Right lobe of liver (tissue), 4 donors: Measurements from ENCODE around the gene GPR161.

Source experiments
- POLR2A ChIP-seq: fragments of 450-650 bp; IDR thresholded peaks from one replicate; pipeline ENCODE4 v1.6.1; 2017; ENCODE audit warnings: antibody characterized with exemption, mild to moderate bottlenecking
- TF ChIP-seq, protein P1 (sequence below), 4 donors: fragments of 200-600 bp in 3 of 4; fragments of 450-650 bp in 1 of 4; IDR thresholded peaks; one replicate each; pipeline versions ENCODE4 v1.5.1 to v1.8.0; 2016 to 2022; ENCODE audit warnings: antibody characterized with exemption in 4 of 4, mild to moderate bottlenecking in 2 of 4
- donor health status: DM: no; HTN: no; CAD: no.
- donor health status: DM: no; HTN: no; CAD: no.
- donor health status: DM: no; HTN: yes; CAD: no.

GRCh38 chr1:168167806-168168205 is 31.1 kb upstream of the GPR161 start:
- TF ChIP-seq POLR2A, result no peak
- TF ChIP-seq, protein P1, sequence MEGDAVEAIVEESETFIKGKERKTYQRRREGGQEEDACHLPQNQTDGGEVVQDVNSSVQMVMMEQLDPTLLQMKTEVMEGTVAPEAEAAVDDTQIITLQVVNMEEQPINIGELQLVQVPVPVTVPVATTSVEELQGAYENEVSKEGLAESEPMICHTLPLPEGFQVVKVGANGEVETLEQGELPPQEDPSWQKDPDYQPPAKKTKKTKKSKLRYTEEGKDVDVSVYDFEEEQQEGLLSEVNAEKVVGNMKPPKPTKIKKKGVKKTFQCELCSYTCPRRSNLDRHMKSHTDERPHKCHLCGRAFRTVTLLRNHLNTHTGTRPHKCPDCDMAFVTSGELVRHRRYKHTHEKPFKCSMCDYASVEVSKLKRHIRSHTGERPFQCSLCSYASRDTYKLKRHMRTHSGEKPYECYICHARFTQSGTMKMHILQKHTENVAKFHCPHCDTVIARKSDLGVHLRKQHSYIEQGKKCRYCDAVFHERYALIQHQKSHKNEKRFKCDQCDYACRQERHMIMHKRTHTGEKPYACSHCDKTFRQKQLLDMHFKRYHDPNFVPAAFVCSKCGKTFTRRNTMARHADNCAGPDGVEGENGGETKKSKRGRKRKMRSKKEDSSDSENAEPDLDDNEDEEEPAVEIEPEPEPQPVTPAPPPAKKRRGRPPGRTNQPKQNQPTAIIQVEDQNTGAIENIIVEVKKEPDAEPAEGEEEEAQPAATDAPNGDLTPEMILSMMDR (IDR thresholded peaks at IDR 0.05), result no peak
